ENCODE results near the gene TTC17.

The TTC17 gene

GRCh38 chr11:43366677-43367076 is 8.0 kb downstream of the TTC17 start:
- ATAC-seq (replicated peaks) = no peak
- DNase-seq = no peak
- Mint-ChIP-seq H3K4me3 (no peak overlapping the region), H3K36me3 (ENCODE audit: insufficient read depth) (peaks cover 18% of the 10 kb centered on the region), H3K27ac (peak overlapping the region in 1 of 2 donors; percentile 45), H3K4me1 (ENCODE audit: low read depth in 2 of 2) (peaks cover 30 to 60% of the 10 kb centered on the region in 2 donors), H3K27me3 (no peaks in the 10 kb centered on the region), H3K9me3 (no peaks in the 10 kb centered on the region)

GRCh38 chr11:43367382-43368178 is 8.9 kb downstream of the TTC17 start:
- Mint-ChIP-seq H3K9me3 (no peaks in the 10 kb centered on the region), H3K27me3 (no peaks in the 10 kb centered on the region), H3K27ac (peak overlapping the region in 1 of 2 donors; percentile 45), H3K4me1 (ENCODE audit: low read depth in 2 of 2) (peaks cover 30 to 56% of the 10 kb centered on the region in 2 donors), H3K4me3 (no peak overlapping the region), H3K36me3 (ENCODE audit: insufficient read depth) (peaks cover 16% of the 10 kb centered on the region)
- DNase-seq (no peak), ATAC-seq (replicated peaks) (no peak)

DNA sequence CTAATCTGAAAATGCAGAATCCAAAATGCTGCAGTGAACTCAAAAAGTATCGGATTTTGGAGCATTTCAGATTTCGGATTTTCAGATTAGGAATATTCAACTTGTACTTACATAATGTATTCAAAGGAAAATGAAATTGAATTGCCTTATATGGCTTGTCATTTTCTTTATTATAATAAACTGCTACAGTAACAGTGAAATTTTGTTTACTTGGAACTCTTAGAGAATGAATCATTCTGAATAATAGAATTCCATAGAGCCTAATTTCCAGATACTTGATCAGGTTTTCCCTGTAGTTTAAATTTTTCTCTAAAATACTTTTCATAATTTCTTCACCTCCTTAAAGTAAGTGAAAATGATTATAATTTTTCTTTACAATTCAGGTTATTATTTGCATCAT is 17.3 kb downstream of the TTC17 start:
- no peak for DNase-seq
- no peaks in the 10 kb centered on the region for H3K9me3 Mint-ChIP-seq
- H3K4me1 Mint-ChIP-seq (ENCODE audit: low read depth in 2 of 2) = peaks cover 8 to 44% of the 10 kb centered on the region in 2 donors
- no peak overlapping the region for H3K4me3 Mint-ChIP-seq
- peaks cover 43% of the 10 kb centered on the region for H3K36me3 Mint-ChIP-seq (ENCODE audit: insufficient read depth)
- H3K27ac Mint-ChIP-seq = no peak overlapping the region
- ATAC-seq (replicated peaks) = no peak
- H3K27me3 Mint-ChIP-seq = no peaks in the 10 kb centered on the region

GRCh38 chr11:43376594-43376993 is 17.9 kb downstream of the TTC17 start:
- H3K27ac Mint-ChIP-seq = peak overlapping the region in 1 of 2 donors; percentile 41
- no peak for DNase-seq
- H3K9me3 Mint-ChIP-seq = no peaks in the 10 kb centered on the region
- H3K27me3 Mint-ChIP-seq = no peaks in the 10 kb centered on the region
- peaks cover 9 to 44% of the 10 kb centered on the region in 2 donors for H3K4me1 Mint-ChIP-seq (ENCODE audit: low read depth in 2 of 2)
- H3K4me3 Mint-ChIP-seq = no peak overlapping the region
- peaks cover 43% of the 10 kb centered on the region for H3K36me3 Mint-ChIP-seq (ENCODE audit: insufficient read depth)
- no peak for ATAC-seq (replicated peaks)

GRCh38 chr11:43377389-43377788 is 18.7 kb downstream of the TTC17 start:
- H3K27me3 Mint-ChIP-seq = no peaks in the 10 kb centered on the region
- H3K4me1 Mint-ChIP-seq (ENCODE audit: low read depth in 2 of 2) = peaks cover 11 to 48% of the 10 kb centered on the region in 2 donors
- H3K9me3 Mint-ChIP-seq = no peaks in the 10 kb centered on the region
- no peak for DNase-seq
- ATAC-seq (replicated peaks) = no peak
- no peak overlapping the region for H3K4me3 Mint-ChIP-seq
- no peak overlapping the region for H3K27ac Mint-ChIP-seq
- H3K36me3 Mint-ChIP-seq (ENCODE audit: insufficient read depth) = peaks cover 43% of the 10 kb centered on the region

- Mint-ChIP-seq H3K27me3 (no peaks in the 10 kb centered on the region), H3K9me3 (no peaks in the 10 kb centered on the region), H3K4me3 (no peak overlapping the region), H3K27ac (no peak overlapping the region), H3K4me1 (ENCODE audit: low read depth in 2 of 2) (peaks cover 11 to 40% of the 10 kb centered on the region in 2 donors), H3K36me3 (ENCODE audit: insufficient read depth) (peaks cover 55% of the 10 kb centered on the region)
- DNase-seq = no peak
- ATAC-seq (replicated peaks) = no peak
Measured at GRCh38 chr11:43378897-43379296, 20.2 kb downstream of the TTC17 start.

DNA sequence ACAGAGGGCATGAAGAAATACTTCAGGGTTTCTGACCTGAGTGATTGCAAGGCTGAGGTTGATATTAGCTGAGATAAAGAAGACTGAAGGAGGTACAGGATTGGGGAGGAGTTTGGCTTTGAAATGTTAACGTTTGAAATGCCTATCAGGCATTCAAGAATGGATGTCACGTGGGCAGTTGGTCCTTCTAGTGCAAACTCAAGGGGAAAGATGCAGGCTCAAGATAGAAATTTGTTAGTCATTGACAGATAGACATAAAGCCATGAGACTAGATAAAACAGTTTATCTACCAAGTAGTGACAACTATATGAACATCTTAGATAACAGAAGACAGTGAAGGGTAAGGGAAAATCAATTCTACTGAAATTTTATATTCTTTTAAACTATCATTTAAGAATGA is 23.1 kb downstream of the TTC17 start:
- DNase-seq = no peak
- H3K9me3 Mint-ChIP-seq = no peaks in the 10 kb centered on the region

DNA sequence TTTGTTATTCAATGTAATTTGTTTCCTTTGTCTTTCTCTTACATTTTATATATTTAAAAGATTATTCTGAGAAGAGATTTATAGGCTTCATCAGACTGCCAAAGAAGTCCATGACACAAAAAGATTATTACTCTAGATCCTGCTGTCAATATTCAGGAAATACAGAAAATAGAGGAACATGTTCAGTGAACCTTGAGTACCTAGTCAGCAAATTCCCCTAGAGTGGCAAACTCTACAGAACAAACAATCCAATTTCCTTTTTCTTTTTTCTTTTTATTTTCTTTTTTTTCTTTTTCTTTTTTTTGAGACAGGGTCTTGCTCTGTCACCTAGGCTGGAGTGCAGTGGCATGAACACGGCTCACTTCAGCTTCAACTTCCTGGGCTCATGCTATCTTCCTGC is 23.9 kb downstream of the TTC17 start:
- no peaks in the 10 kb centered on the region for H3K9me3 Mint-ChIP-seq
- no peak overlapping the region for H3K4me3 Mint-ChIP-seq
- no peaks in the 10 kb centered on the region for H3K27me3 Mint-ChIP-seq
- peak overlapping the region in 1 of 2 donors; percentile 65 for H3K27ac Mint-ChIP-seq
- DNase-seq = no peak
- peaks cover 7 to 16% of the 10 kb centered on the region in 2 donors for H3K4me1 Mint-ChIP-seq (ENCODE audit: low read depth in 2 of 2)
- H3K36me3 Mint-ChIP-seq (ENCODE audit: insufficient read depth) = peaks cover 43% of the 10 kb centered on the region
- ATAC-seq (replicated peaks) = no peak

More for the DNA sequence above, 23.1 kb downstream of the TTC17 start:
- ATAC-seq (replicated peaks) = no peak
- H3K27me3 Mint-ChIP-seq = no peaks in the 10 kb centered on the region
- H3K27ac Mint-ChIP-seq = no peak overlapping the region
- no peak overlapping the region for H3K4me3 Mint-ChIP-seq
- H3K4me1 Mint-ChIP-seq (ENCODE audit: low read depth in 2 of 2) = peaks cover 7 to 23% of the 10 kb centered on the region in 2 donors
- H3K36me3 Mint-ChIP-seq (ENCODE audit: insufficient read depth) = peaks cover 47% of the 10 kb centered on the region

DNA sequence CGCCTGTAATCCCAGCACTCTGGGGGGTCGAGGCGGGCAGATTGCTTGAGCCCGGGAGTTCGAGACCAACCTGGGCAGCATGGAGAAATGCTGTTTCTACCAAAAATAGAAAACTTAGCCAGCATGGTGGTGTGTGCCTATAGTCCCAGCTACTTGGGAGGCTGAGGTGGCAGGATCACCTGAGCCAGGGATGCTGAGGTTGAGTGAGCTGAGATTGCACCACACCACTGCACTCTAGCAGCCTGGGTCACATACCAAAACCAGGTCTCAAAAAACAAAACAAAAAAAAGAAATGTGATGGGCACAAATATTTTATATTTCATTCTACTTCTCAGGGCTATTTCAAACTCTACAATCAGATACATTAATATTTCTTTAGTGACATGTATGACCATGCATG is 25.7 kb downstream of the TTC17 start:
- DNase-seq = no peak
- H3K4me3 Mint-ChIP-seq = no peak overlapping the region
- H3K4me1 Mint-ChIP-seq (ENCODE audit: low read depth in 2 of 2) = peaks cover 3 to 10% of the 10 kb centered on the region in 2 donors
- no peak for ATAC-seq (replicated peaks)
- H3K27me3 Mint-ChIP-seq = no peaks in the 10 kb centered on the region
- peaks cover 45% of the 10 kb centered on the region for H3K36me3 Mint-ChIP-seq (ENCODE audit: insufficient read depth)
- H3K27ac Mint-ChIP-seq = peak overlapping the region in 1 of 2 donors; percentile 49
- no peaks in the 10 kb centered on the region for H3K9me3 Mint-ChIP-seq

DNA sequence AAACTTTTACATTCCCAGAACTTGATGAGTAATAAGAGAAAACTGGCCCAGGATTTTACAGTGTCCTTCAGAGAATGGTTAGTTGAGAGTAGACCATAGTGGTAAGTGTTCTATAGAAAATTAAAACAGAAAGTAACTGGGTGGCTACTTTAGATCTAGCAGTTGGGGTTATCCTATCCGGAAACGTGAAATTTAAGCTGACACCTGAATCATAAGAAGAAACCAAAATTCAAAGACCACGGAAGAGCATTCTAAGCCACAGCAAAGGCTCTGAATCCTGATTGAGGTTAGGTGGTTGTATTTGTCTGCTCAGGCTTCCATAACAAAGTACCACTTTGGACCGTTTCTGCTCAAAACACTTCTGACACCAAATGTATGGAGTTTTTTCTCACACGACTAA is 34.0 kb downstream of the TTC17 start:
- H3K4me1 Mint-ChIP-seq (ENCODE audit: low read depth in 2 of 2) = peaks cover 9 to 14% of the 10 kb centered on the region in 2 donors
- H3K4me3 Mint-ChIP-seq = peak overlapping the region in 1 of 2 donors; percentile 37
- H3K9me3 Mint-ChIP-seq = no peaks in the 10 kb centered on the region
- ATAC-seq (replicated peaks) = peak; percentile 64
- H3K27ac Mint-ChIP-seq = peak overlapping the region; percentile 7 to 73
- peaks cover 66% of the 10 kb centered on the region for H3K36me3 Mint-ChIP-seq (ENCODE audit: insufficient read depth)
- H3K27me3 Mint-ChIP-seq = no peaks in the 10 kb centered on the region
- no peak for DNase-seq

- no peak for DNase-seq
- Mint-ChIP-seq H3K4me1 (ENCODE audit: low read depth in 2 of 2) (peaks cover 9 to 11% of the 10 kb centered on the region in 2 donors), H3K36me3 (ENCODE audit: insufficient read depth) (peaks cover 64% of the 10 kb centered on the region), H3K27me3 (no peaks in the 10 kb centered on the region), H3K27ac (peak overlapping the region in 1 of 2 donors; percentile 73), H3K4me3 (no peak overlapping the region), H3K9me3 (no peaks in the 10 kb centered on the region)
- ATAC-seq (replicated peaks) = no peak
Measured at GRCh38 chr11:43393765-43394355, 35.1 kb downstream of the TTC17 start.

GRCh38 chr11:43396617-43397016 is 37.9 kb downstream of the TTC17 start:
- H3K9me3 Mint-ChIP-seq = no peaks in the 10 kb centered on the region
- ATAC-seq (replicated peaks) (no peak), DNase-seq (no peak)
- peaks cover 9% of the 10 kb centered on the region in 2 donors for H3K4me1 Mint-ChIP-seq (ENCODE audit: low read depth in 2 of 2)
- H3K4me3 Mint-ChIP-seq = no peak overlapping the region
- H3K36me3 Mint-ChIP-seq (ENCODE audit: insufficient read depth) = peaks cover 59% of the 10 kb centered on the region
- H3K27ac Mint-ChIP-seq = no peak overlapping the region
- no peaks in the 10 kb centered on the region for H3K27me3 Mint-ChIP-seq

DNA sequence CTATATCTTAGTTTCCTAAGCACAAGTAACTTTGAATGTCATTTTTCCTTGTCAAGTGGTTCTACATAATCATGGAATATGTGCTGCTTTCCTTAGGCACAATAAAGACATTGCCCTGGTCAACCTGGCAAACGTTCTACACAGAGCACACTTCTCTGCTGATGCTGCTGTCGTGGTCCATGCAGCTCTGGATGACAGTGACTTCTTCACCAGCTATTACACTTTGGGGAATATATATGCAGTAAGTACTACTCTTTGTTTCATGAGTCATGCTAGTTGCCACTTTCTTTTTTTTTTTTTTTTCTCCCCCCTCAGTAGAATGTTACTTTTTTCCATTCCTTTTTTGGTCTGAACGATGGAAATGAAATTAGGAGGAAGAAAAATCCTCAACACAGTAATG is 38.5 kb downstream of the TTC17 start:
- peaks cover 61% of the 10 kb centered on the region for H3K36me3 Mint-ChIP-seq (ENCODE audit: insufficient read depth)
- no peaks in the 10 kb centered on the region for H3K27me3 Mint-ChIP-seq
- H3K4me3 Mint-ChIP-seq = no peak overlapping the region
- no peak for DNase-seq
- peaks cover 7 to 9% of the 10 kb centered on the region in 2 donors for H3K4me1 Mint-ChIP-seq (ENCODE audit: low read depth in 2 of 2)
- no peak overlapping the region for H3K27ac Mint-ChIP-seq
- no peak for ATAC-seq (replicated peaks)
- no peaks in the 10 kb centered on the region for H3K9me3 Mint-ChIP-seq

Data from effector memory CD8-positive, alpha-beta T cell (primary cell).